ENCODE data around the gene CYSRT1.

DNA sequence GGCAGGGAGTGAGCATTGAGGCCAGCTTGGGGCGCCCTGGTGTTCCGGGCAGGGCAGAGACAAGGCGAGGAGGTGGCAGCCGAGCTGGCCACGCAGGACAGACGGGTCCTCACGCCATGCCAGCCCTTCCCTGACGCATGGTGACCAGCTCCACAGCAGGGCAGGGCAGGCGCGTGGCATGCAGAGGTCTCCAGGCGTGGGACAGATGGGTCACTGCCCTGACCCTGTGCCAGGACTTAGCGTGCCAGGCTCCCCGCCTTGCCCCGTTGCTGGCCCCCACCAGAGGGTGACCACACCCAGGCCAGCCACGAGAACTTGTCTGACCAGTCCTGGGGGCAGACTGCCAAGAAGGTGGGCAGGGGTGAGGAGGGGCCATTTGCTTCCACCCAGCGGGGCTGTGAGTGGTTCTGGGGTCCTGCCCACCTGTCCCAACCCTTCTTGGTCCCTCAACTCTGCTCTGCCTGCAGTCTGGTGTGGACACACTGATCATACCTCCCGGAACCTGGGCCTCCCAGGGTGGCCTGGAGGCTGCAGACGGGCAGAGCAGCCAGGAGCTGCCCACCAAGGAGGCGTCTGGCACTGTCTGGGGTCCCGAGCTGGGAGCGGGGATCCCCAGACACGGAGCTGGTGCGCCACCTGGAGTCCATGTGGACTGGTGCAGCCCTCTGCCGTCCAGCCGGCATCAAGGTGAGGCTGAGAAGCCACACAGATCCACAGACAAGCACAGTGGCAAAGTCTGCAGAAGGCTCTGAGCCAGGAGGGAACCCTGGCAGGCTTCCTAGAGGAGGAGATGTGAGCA, 2.3 kb downstream of the CYSRT1 start, which contains the start of gene RNF224:
- TF ChIP-seq, protein P1, sequence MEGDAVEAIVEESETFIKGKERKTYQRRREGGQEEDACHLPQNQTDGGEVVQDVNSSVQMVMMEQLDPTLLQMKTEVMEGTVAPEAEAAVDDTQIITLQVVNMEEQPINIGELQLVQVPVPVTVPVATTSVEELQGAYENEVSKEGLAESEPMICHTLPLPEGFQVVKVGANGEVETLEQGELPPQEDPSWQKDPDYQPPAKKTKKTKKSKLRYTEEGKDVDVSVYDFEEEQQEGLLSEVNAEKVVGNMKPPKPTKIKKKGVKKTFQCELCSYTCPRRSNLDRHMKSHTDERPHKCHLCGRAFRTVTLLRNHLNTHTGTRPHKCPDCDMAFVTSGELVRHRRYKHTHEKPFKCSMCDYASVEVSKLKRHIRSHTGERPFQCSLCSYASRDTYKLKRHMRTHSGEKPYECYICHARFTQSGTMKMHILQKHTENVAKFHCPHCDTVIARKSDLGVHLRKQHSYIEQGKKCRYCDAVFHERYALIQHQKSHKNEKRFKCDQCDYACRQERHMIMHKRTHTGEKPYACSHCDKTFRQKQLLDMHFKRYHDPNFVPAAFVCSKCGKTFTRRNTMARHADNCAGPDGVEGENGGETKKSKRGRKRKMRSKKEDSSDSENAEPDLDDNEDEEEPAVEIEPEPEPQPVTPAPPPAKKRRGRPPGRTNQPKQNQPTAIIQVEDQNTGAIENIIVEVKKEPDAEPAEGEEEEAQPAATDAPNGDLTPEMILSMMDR (conservative IDR thresholded peaks at IDR 0.05; ENCODE audit: low read depth, low read length): peak; percentile 84
- TF ChIP-seq EZH2 (IDR thresholded peaks at IDR 0.05; ENCODE audit: low read length, unreplicated experiment) (no peak), EZH2phosphoT487 (IDR thresholded peaks at IDR 0.05; ENCODE audit: borderline replicate concordance, low read length) (peak; percentile 93)
